Tibial nerve (tissue), 4 donors: ENCODE results near the gene APOOL. TPM values are rescaled to one million over a fixed set of nuclear protein-coding genes. Genes with fewer than 3 reads are reported as not detected.

Experiments used
- DNase-seq, 2 donors: peaks; one replicate each; pipeline ENCODE4 v3.0.0-alpha.2; 2019; ENCODE audit warnings: low spot score in 2 of 2
- H3K27ac ChIP-seq, 4 donors: fragments of 200-600 bp; sonication (generic) in 3 of 4; one replicate each; pipeline ENCODE4 v1.5.1; 2017 to 2019; ENCODE audit warnings: mild to moderate bottlenecking in 1 of 4
- H3K27me3 ChIP-seq, 2 donors: fragments of 200-600 bp; sonication (generic) in 1 of 2; one replicate each; pipeline versions ENCODE4 v1.5.1 to v1.6.0; 2017 to 2019
- H3K36me3 ChIP-seq, 3 donors: fragments of 200-600 bp; sonication (generic); one replicate each; pipeline ENCODE4 v1.5.1; 2018 to 2019
- H3K4me1 ChIP-seq, 4 donors: fragments of 200-600 bp; sonication (generic) in 3 of 4; one replicate each; pipeline ENCODE4 v1.5.1; 2017 to 2019
- H3K4me3 ChIP-seq, 4 donors: fragments of 200-600 bp; sonication (generic) in 3 of 4; one replicate each; pipeline ENCODE4 v1.5.1; 2017 to 2019; ENCODE audit warnings: mild to moderate bottlenecking in 1 of 4, moderate library complexity in 1 of 4
- H3K9me3 ChIP-seq, 4 donors: fragments of 200-600 bp; sonication (generic) in 3 of 4; one replicate each; pipeline ENCODE4 v1.5.1; 2017 to 2019
- EP300 ChIP-seq, 2 donors: sonication (generic); formaldehyde crosslinking; IDR thresholded peaks; one replicate each; pipeline ENCODE4 v1.6.1; 2017; ENCODE audit warnings: antibody characterized with exemption in 2 of 2, mild to moderate bottlenecking in 1 of 2
- POLR2A ChIP-seq, 2 donors: fragments of 450-650 bp; IDR thresholded peaks; one replicate each; pipeline ENCODE4 v1.6.1; 2017; ENCODE audit warnings: antibody characterized with exemption in 2 of 2, mild to moderate bottlenecking in 2 of 2, moderate library complexity in 2 of 2
- WGBS, 2 donors: methylation state at CpG; one replicate each; pipeline ENCODE4 v1.1.5; 2018; 5-methylcytosine and 5-hydroxymethylcytosine counted together
- total RNA-seq, 4 donors: library from RNA; depleted of rRNA; stranded (reverse); fragments of >200 nt; gene quantifications; one replicate each; pipeline ENCODE4 v1.1.0, GENCODE V29; 2016
- TF ChIP-seq, protein P1 (sequence below), 5 experiments: fragments of 200-600 bp in 3 of 5; fragments of 450-650 bp in 2 of 5; sonication (generic) in 3 of 5; IDR thresholded peaks; one replicate each; pipeline ENCODE4 v1.5.1; 2016 to 2019; ENCODE audit warnings: antibody characterized with exemption in 5 of 5, mild to moderate bottlenecking in 3 of 5, moderate library complexity in 2 of 5

APOOL gene
- total RNA-seq, 4 donors from 2014 or later, result 8.4 to 19.2 (median 13.3) TPM

DNA sequence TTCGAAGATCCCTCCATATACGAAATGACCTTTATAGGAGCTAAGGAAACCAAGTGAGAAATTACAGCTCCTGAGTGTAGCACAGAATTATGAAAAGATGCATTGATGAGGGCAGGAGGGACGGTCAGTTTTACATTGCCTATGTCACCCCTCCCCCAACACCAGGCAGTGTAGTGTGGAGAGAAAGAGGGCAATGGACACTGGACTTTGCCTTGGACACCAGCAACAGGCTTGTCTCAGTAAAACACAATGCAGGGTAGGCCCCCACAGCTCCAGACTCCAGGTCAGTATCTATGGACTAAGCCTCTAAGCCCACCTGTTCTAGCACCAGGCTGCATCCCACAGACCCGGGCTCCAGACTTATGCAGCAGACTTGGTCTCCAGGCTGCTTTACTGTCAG is 16.5 kb downstream of the APOOL start:
- Histone ChIP-seq H3K27ac (no peak overlapping the region), H3K27me3 (no peaks in the 10 kb centered on the region), H3K9me3 (peaks cover 0 to 1% (median 0%) of the 10 kb centered on the region in 4 donors), H3K4me1 (no peaks in the 10 kb centered on the region), H3K4me3 (no peak overlapping the region), H3K36me3 (no peaks in the 10 kb centered on the region)
- DNase-seq, result no peak
- WGBS, 2 donors, result 89 to 91% methylated on average over 3 to 4 of the region's 4 CpGs
- TF ChIP-seq, protein P1, sequence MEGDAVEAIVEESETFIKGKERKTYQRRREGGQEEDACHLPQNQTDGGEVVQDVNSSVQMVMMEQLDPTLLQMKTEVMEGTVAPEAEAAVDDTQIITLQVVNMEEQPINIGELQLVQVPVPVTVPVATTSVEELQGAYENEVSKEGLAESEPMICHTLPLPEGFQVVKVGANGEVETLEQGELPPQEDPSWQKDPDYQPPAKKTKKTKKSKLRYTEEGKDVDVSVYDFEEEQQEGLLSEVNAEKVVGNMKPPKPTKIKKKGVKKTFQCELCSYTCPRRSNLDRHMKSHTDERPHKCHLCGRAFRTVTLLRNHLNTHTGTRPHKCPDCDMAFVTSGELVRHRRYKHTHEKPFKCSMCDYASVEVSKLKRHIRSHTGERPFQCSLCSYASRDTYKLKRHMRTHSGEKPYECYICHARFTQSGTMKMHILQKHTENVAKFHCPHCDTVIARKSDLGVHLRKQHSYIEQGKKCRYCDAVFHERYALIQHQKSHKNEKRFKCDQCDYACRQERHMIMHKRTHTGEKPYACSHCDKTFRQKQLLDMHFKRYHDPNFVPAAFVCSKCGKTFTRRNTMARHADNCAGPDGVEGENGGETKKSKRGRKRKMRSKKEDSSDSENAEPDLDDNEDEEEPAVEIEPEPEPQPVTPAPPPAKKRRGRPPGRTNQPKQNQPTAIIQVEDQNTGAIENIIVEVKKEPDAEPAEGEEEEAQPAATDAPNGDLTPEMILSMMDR (IDR thresholded peaks at IDR 0.05), result no peak
- no peak for TF ChIP-seq EP300 (IDR thresholded peaks at IDR 0.05)
- no peak for TF ChIP-seq POLR2A (IDR thresholded peaks at IDR 0.05)

- WGBS, 2 donors, result 45 to 64% methylated on average over 2 of the region's 2 CpGs
- TF ChIP-seq EP300 (IDR thresholded peaks at IDR 0.05), result no peak
- no peak for TF ChIP-seq POLR2A (IDR thresholded peaks at IDR 0.05)
- TF ChIP-seq, protein P1 (IDR thresholded peaks at IDR 0.05), result no peak
Measured at GRCh38 chrX:85024044-85024443, 20.4 kb downstream of the APOOL start.

DNA sequence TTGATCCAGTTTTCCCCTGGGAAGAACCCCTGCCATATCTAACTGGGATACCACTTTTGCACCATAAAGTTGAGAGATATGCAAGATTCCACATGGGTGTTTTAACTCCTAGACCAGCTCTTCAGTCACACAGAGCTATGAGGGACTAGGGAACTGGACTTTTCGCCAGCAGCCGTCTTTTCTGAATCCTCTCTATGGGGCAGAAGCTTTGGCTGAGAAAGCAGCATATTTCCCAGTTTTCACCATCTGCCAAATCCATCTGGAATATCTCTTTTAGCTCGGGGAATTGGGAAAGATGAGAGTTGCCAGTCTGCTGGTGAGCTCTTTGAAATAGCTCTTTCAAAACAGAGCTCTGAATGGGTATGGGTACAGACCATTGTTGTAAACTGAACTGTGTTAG is 20.9 kb downstream of the APOOL start:
- Histone ChIP-seq H3K27me3 (no peaks in the 10 kb centered on the region), H3K9me3 (peaks cover 0 to 3% (median 0%) of the 10 kb centered on the region in 4 donors), H3K4me3 (no peak overlapping the region), H3K36me3 (no peaks in the 10 kb centered on the region), H3K27ac (no peak overlapping the region), H3K4me1 (no peaks in the 10 kb centered on the region)
- 73 to 83% methylated on average over 3 of the region's 3 CpGs for WGBS, 2 donors
- DNase-seq, result no peak
- TF ChIP-seq, protein P1 (IDR thresholded peaks at IDR 0.05), result no peak
- TF ChIP-seq POLR2A (IDR thresholded peaks at IDR 0.05) (no peak), EP300 (IDR thresholded peaks at IDR 0.05) (no peak)

More at GRCh38 chrX:85024044-85024443, 20.4 kb downstream of the APOOL start:
- no peak for DNase-seq
- H3K4me3 ChIP-seq, result no peak overlapping the region
- H3K9me3 ChIP-seq, result peaks cover 0 to 3% (median 0%) of the 10 kb centered on the region in 4 donors
- H3K27ac ChIP-seq, result no peak overlapping the region
- H3K36me3 ChIP-seq, result no peaks in the 10 kb centered on the region
- no peaks in the 10 kb centered on the region for H3K4me1 ChIP-seq
- H3K27me3 ChIP-seq, result no peaks in the 10 kb centered on the region

- H3K27ac ChIP-seq, result no peak overlapping the region
- H3K9me3 ChIP-seq, result peaks cover 0 to 3% (median 0%) of the 10 kb centered on the region in 4 donors
- no peak for DNase-seq
- no peaks in the 10 kb centered on the region for H3K36me3 ChIP-seq
- TF ChIP-seq POLR2A (IDR thresholded peaks at IDR 0.05) (no peak), EP300 (IDR thresholded peaks at IDR 0.05) (no peak)
- TF ChIP-seq, protein P1 (IDR thresholded peaks at IDR 0.05), result no peak
- H3K27me3 ChIP-seq, result no peaks in the 10 kb centered on the region
- no peak overlapping the region for H3K4me3 ChIP-seq
- no peaks in the 10 kb centered on the region for H3K4me1 ChIP-seq
Measured at GRCh38 chrX:85026170-85026569, 22.5 kb downstream of the APOOL start.

DNA sequence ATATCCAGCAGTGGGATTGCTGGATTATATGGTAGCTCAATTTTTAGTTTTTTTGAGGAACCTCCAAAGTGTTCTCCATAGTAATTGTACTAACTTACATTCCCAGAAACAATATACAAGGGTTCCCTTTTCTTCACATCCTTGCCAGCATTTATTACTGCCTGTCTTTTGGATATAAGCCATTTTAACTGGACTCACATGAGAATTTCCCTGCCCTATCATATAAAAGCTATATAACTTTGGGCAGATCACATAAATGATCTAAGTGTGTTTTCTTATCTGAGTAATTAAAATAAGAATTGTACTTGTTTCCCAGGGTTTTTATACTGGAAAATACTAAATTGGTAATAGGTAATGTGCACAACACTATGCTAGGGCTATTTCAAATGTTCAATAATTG is 25.4 kb downstream of the APOOL start:
- no peak for DNase-seq

More for the DNA sequence above, 25.4 kb downstream of the APOOL start:
- H3K9me3 ChIP-seq, result peaks cover 0 to 3% (median 0%) of the 10 kb centered on the region in 4 donors
- no peak overlapping the region for H3K4me3 ChIP-seq
- TF ChIP-seq, protein P1 (IDR thresholded peaks at IDR 0.05), result no peak
- no peak for TF ChIP-seq POLR2A (IDR thresholded peaks at IDR 0.05)
- no peak for TF ChIP-seq EP300 (IDR thresholded peaks at IDR 0.05)
- H3K27ac ChIP-seq, result no peak overlapping the region
- no peaks in the 10 kb centered on the region for H3K27me3 ChIP-seq
- no peaks in the 10 kb centered on the region for H3K36me3 ChIP-seq
- no peaks in the 10 kb centered on the region for H3K4me1 ChIP-seq
